Fibroblast of villous mesenchyme (primary cell): ENCODE results near the gene BNC2. TPM values are rescaled to one million over a fixed set of nuclear protein-coding genes. Genes with fewer than 3 reads are reported as not detected.

Source experiments
- DNase-seq: peaks from one replicate; pipeline ENCODE4 v3.0.0-alpha.2; 2010; ENCODE audit warnings: low read depth
- H3K4me3 ChIP-seq: 2 replicates; pipeline ENCODE4 v1.5.1; 2011; ENCODE audit warnings: low read depth, mild to moderate bottlenecking, low read length
- total RNA-seq: library from RNA; depleted of rRNA; stranded (reverse); fragments of >200 nt; gene quantifications from 2 replicates; pipeline ENCODE4 v1.2.3, GENCODE V29; 2012
- TF ChIP-seq, protein P1 (sequence below): IDR thresholded peaks from 2 replicates; pipeline ENCODE4 v1.5.1; 2012; ENCODE audit warnings: low read depth, mild to moderate bottlenecking, low read length; ENCODE audit not compliant: insufficient read depth

BNC2 gene
- total RNA-seq, 1 donor = 33.7 TPM

- DNase-seq = no peak
- TF ChIP-seq, protein P1, sequence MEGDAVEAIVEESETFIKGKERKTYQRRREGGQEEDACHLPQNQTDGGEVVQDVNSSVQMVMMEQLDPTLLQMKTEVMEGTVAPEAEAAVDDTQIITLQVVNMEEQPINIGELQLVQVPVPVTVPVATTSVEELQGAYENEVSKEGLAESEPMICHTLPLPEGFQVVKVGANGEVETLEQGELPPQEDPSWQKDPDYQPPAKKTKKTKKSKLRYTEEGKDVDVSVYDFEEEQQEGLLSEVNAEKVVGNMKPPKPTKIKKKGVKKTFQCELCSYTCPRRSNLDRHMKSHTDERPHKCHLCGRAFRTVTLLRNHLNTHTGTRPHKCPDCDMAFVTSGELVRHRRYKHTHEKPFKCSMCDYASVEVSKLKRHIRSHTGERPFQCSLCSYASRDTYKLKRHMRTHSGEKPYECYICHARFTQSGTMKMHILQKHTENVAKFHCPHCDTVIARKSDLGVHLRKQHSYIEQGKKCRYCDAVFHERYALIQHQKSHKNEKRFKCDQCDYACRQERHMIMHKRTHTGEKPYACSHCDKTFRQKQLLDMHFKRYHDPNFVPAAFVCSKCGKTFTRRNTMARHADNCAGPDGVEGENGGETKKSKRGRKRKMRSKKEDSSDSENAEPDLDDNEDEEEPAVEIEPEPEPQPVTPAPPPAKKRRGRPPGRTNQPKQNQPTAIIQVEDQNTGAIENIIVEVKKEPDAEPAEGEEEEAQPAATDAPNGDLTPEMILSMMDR = no peak
- H3K4me3 ChIP-seq = no peak overlapping the region
These were observed 23.5 kb downstream of the BNC2 start for GRCh38 chr9:16846986-16847385.

- TF ChIP-seq, protein P1 = no peak
- DNase-seq = no peak
- no peak overlapping the region for H3K4me3 ChIP-seq
These were observed 24.1 kb downstream of the BNC2 start for GRCh38 chr9:16846367-16846766.

- TF ChIP-seq, protein P1 = no peak
- no peak overlapping the region for H3K4me3 ChIP-seq
- DNase-seq = no peak
These were observed 35.7 kb downstream of the BNC2 start for GRCh38 chr9:16834817-16835216.

- TF ChIP-seq, protein P1 = no peak
- no peak overlapping the region for H3K4me3 ChIP-seq
- no peak for DNase-seq
These were observed 37.1 kb downstream of the BNC2 start for GRCh38 chr9:16833296-16833835.

- DNase-seq = no peak
- TF ChIP-seq, protein P1 = no peak
- H3K4me3 ChIP-seq = no peak overlapping the region
These were observed 38.4 kb downstream of the BNC2 start for GRCh38 chr9:16832101-16832500.

- TF ChIP-seq, protein P1 = no peak
- DNase-seq = no peak
- H3K4me3 ChIP-seq = no peak overlapping the region
These were observed 39.7 kb downstream of the BNC2 start for GRCh38 chr9:16830806-16831205.
